ENCODE data around the gene PRKACA. TPM values are rescaled to one million over a fixed set of nuclear protein-coding genes. Genes with fewer than 3 reads are reported as not detected.

Gene PRKACA
- polyA plus RNA-seq, 3 donors from 2014 or later, result 0.64 to 1.7 (median 1.4) TPM

DNA sequence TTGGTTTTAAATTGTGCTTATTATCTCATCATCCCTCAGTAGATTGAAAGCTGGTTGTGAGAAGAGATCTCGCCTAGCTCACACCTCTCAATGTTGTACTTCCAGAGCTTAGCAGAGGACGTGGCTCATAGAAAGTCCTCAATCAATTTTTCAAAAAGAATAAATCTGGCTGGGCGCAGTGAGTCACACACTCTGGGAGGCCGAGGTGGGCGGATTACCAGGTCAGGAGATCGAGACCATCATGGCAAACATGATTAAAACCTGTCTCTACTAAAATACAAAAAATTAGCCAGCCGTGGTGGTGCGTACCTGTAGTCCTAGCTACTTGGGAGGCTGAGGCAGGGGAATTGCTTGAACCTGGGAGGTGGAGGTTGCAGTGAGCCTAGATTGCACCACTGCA, 23.5 kb upstream of the PRKACA start:
- peak overlapping the region in 1 of 6 donors; percentile 8 for H3K27ac Mint-ChIP-seq
- peaks cover 0 to 11% (median 4%) of the 10 kb centered on the region in 3 donors for H3K27me3 Mint-ChIP-seq (ENCODE audit: low read depth in 3 of 3)
- no peak for DNase-seq
- peaks cover 0 to 4% (median 0%) of the 10 kb centered on the region in 3 donors for H3K36me3 Mint-ChIP-seq
- no peaks in the 10 kb centered on the region for H3K9me3 Mint-ChIP-seq
- H3K4me3 Mint-ChIP-seq, result no peak overlapping the region
- peaks cover 17 to 29% of the 10 kb centered on the region in 2 donors for H3K4me1 Mint-ChIP-seq

GRCh38 chr19:14139944-14140343, 22.4 kb upstream of the PRKACA start:
- H3K4me3 Mint-ChIP-seq, result peak overlapping the region in 3 of 5 donors; percentile 4 to 55 (median 34)
- peaks cover 21 to 29% of the 10 kb centered on the region in 2 donors for H3K4me1 Mint-ChIP-seq

GRCh38 chr19:14138576-14139265, 21.2 kb upstream of the PRKACA start:
- peaks cover 24 to 36% of the 10 kb centered on the region in 2 donors for H3K4me1 Mint-ChIP-seq
- peak overlapping the region; percentile 14 to 89 (median 71) for H3K27ac Mint-ChIP-seq
- H3K27me3 Mint-ChIP-seq (ENCODE audit: low read depth in 3 of 3), result peaks cover 2 to 13% (median 4%) of the 10 kb centered on the region in 3 donors
- H3K36me3 Mint-ChIP-seq, result peaks cover 0 to 4% (median 0%) of the 10 kb centered on the region in 3 donors
- peak overlapping the region; percentile 59 to 85 (median 75) for H3K4me3 Mint-ChIP-seq
- no peaks in the 10 kb centered on the region for H3K9me3 Mint-ChIP-seq
- no peak for DNase-seq

More at GRCh38 chr19:14139944-14140343, 22.4 kb upstream of the PRKACA start:
- H3K36me3 Mint-ChIP-seq, result peaks cover 0 to 4% (median 0%) of the 10 kb centered on the region in 3 donors
- no peak for DNase-seq
- H3K27me3 Mint-ChIP-seq (ENCODE audit: low read depth in 3 of 3), result peaks cover 2 to 9% (median 4%) of the 10 kb centered on the region in 3 donors
- H3K9me3 Mint-ChIP-seq, result no peaks in the 10 kb centered on the region
- H3K27ac Mint-ChIP-seq, result peak overlapping the region in 5 of 6 donors; percentile 26 to 75 (median 63)

GRCh38 chr19:14136509-14137281, 19.1 kb upstream of the PRKACA start, which contains the start of gene ASF1B:
ASF1B (minus strand) TSS chr19:14136589; CDS start chr19:14136456, 133 bp downstream.
- no peaks in the 10 kb centered on the region for H3K9me3 Mint-ChIP-seq
- H3K27me3 Mint-ChIP-seq (ENCODE audit: low read depth in 3 of 3), result peaks cover 2 to 13% (median 4%) of the 10 kb centered on the region in 3 donors
- H3K36me3 Mint-ChIP-seq, result peaks cover 0 to 4% (median 0%) of the 10 kb centered on the region in 3 donors
- peak; percentile 98 to 99 (median 99) for DNase-seq
- H3K4me3 Mint-ChIP-seq, result peak within 1 kb of the TSS; percentile 85 to 96 (median 87)
- H3K4me1 Mint-ChIP-seq, result peaks cover 19 to 24% of the 10 kb centered on the region in 2 donors
- H3K27ac Mint-ChIP-seq, result peak within 1 kb of the TSS; percentile 88 to 99 (median 92)

GRCh38 chr19:14135985-14136508, 18.5 kb upstream of the PRKACA start:
- DNase-seq, result no peak
- no peaks in the 10 kb centered on the region for H3K9me3 Mint-ChIP-seq
- peaks cover 0 to 4% (median 0%) of the 10 kb centered on the region in 3 donors for H3K36me3 Mint-ChIP-seq
- peaks cover 19 to 24% of the 10 kb centered on the region in 2 donors for H3K4me1 Mint-ChIP-seq
- H3K27ac Mint-ChIP-seq, result peak overlapping the region in 4 of 6 donors; percentile 53 to 79 (median 62)
- H3K4me3 Mint-ChIP-seq, result peak overlapping the region; percentile 85 to 96 (median 87)
- peaks cover 2 to 13% (median 4%) of the 10 kb centered on the region in 3 donors for H3K27me3 Mint-ChIP-seq (ENCODE audit: low read depth in 3 of 3)

- no peaks in the 10 kb centered on the region for H3K9me3 Mint-ChIP-seq
- peak overlapping the region in 4 of 6 donors; percentile 18 to 79 (median 40) for H3K27ac Mint-ChIP-seq
- peaks cover 0 to 4% (median 0%) of the 10 kb centered on the region in 3 donors for H3K36me3 Mint-ChIP-seq
- H3K4me3 Mint-ChIP-seq, result peak overlapping the region; percentile 67 to 87 (median 78)
- no peak for DNase-seq
- peaks cover 2 to 13% (median 4%) of the 10 kb centered on the region in 3 donors for H3K27me3 Mint-ChIP-seq (ENCODE audit: low read depth in 3 of 3)
- peaks cover 19 to 24% of the 10 kb centered on the region in 2 donors for H3K4me1 Mint-ChIP-seq
Observed at GRCh38 chr19:14135355-14135754, 17.8 kb upstream of the PRKACA start.

GRCh38 chr19:14127929-14128509, 10.5 kb upstream of the PRKACA start:
- Mint-ChIP-seq H3K27me3 (ENCODE audit: low read depth in 3 of 3) (peaks cover 0 to 3% (median 0%) of the 10 kb centered on the region in 3 donors), H3K4me3 (no peak overlapping the region), H3K36me3 (no peaks in the 10 kb centered on the region), H3K27ac (no peak overlapping the region), H3K9me3 (no peaks in the 10 kb centered on the region), H3K4me1 (peaks cover 0 to 5% of the 10 kb centered on the region in 2 donors)
- DNase-seq, result no peak

DNA sequence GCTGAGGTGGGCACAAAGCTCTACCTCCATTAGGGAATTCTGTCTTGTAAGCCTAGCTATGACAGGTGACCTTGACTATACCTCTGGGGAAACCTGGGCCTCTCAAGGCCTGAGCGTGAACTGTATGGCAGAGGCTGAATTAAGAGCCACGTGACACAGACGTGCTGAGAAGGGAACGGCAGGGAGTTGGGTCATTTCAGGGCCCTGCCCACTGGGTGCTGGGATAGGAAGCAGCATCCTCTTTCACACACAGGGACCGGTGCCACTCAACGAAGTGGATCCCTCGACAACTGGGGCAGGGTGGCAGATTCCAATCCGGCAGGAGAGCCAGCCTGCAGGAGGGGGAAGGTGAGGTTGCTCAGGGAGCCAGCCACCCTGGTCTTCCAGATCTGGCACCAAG, 9.6 kb upstream of the PRKACA start:
- H3K9me3 Mint-ChIP-seq, result no peaks in the 10 kb centered on the region
- no peak for DNase-seq
- no peaks in the 10 kb centered on the region for H3K36me3 Mint-ChIP-seq
- H3K4me1 Mint-ChIP-seq, result peaks cover 0 to 5% of the 10 kb centered on the region in 2 donors
- no peak overlapping the region for H3K4me3 Mint-ChIP-seq
- H3K27ac Mint-ChIP-seq, result no peak overlapping the region
- H3K27me3 Mint-ChIP-seq (ENCODE audit: low read depth in 3 of 3), result peaks cover 0 to 3% (median 0%) of the 10 kb centered on the region in 3 donors

- H3K4me3 Mint-ChIP-seq, result no peak overlapping the region
- H3K27ac Mint-ChIP-seq, result peak overlapping the region in 1 of 6 donors; percentile 61
- H3K9me3 Mint-ChIP-seq, result no peaks in the 10 kb centered on the region
- DNase-seq, result no peak
- H3K27me3 Mint-ChIP-seq (ENCODE audit: low read depth in 3 of 3), result peaks cover 3 to 6% (median 3%) of the 10 kb centered on the region in 3 donors
- H3K4me1 Mint-ChIP-seq, result peaks cover 12 to 13% of the 10 kb centered on the region in 2 donors
- H3K36me3 Mint-ChIP-seq, result no peaks in the 10 kb centered on the region
Observed at GRCh38 chr19:14122924-14123323, 5.4 kb upstream of the PRKACA start.

DNA sequence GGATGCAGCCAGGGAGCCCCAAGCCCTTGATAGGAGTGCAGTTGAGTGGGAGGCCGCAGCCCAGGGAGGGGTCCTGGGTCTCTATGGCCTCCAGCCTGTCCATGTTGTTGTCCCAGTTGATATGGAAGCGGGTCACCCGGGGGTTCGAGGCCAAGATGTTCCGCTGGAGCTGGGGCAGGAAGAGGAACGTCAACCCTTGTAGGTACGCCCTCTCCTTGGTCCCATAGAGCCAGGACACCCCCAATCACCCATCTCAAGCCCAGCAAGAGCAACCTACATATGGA, 2.9 kb upstream of the PRKACA start:
- Mint-ChIP-seq H3K4me1 (peaks cover 26 to 28% of the 10 kb centered on the region in 2 donors), H3K27me3 (ENCODE audit: low read depth in 3 of 3) (peaks cover 5 to 9% (median 8%) of the 10 kb centered on the region in 3 donors), H3K9me3 (peaks cover 0 to 1% (median 0%) of the 10 kb centered on the region in 6 donors), H3K36me3 (no peaks in the 10 kb centered on the region), H3K4me3 (no peak overlapping the region), H3K27ac (peak overlapping the region in 1 of 6 donors; percentile 66)
- DNase-seq, result no peak

DNA sequence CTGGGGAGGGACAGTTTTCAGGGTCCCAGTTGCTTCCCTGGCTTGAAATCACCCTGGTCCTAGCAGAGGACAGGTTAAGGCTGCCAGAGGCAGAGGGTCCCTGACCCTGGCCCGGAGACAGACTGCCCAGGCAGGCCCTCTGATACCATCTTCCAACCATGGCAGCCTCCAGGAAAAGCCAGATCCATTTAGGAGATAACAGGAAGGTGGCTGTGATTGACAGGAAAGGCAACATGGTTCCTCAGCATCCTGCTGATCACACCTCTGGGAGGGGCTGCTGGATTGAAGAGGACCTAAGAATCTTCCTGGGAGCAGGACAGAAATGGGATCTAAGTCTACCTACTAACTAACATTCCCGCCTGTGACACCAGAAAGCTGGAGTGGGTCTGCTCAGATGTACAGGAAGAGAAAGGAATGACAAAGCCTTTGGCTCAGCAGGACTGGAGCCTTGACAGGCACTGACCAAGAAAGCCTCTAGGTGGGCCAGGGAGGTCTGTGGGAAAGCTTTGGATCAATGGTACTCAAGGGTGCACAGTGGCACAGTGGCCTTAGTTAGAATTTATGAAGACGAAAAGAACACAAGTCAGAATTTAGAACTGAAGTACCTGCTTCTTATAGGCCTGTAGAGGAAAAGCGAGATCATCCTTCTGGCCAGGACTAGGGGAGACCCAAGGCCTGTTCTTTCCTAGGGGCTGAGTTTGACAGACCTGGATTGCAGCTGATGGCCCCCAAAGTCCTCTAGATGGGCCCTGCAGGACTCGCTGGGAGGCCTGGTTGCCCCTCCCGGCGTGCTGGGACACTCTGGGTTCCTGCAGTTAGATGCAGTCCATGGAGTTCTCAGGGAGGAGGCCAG, 2.3 kb upstream of the PRKACA start:
- Mint-ChIP-seq H3K4me1 (peaks cover 28 to 29% of the 10 kb centered on the region in 2 donors), H3K27me3 (ENCODE audit: low read depth in 3 of 3) (peaks cover 5 to 9% (median 8%) of the 10 kb centered on the region in 3 donors), H3K27ac (peak overlapping the region in 4 of 6 donors; percentile 60 to 100 (median 100)), H3K36me3 (no peaks in the 10 kb centered on the region), H3K4me3 (no peak overlapping the region), H3K9me3 (peaks cover 0 to 1% (median 0%) of the 10 kb centered on the region in 6 donors)
- no peak for DNase-seq

DNA sequence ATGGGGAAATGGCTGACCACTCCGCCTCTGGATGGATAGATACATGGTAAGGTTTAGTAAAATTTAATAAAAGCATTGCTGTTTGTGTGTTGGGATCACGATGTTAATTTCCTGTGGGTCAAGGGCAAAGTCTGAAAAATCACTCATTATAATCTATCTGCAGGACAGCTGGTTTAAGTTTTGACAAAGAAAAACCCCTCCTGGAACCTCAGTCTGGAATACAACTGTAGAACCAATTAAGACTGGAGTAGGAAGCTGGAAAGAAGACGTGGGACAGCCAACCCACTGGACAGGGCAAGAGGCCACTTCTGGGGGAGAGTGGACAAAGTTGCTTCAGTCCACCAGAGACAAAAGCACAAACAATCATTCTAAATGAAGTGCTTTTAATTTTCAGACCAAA, 1.6 kb upstream of the PRKACA start:
- no peak for DNase-seq

More for the DNA sequence above, 1.6 kb upstream of the PRKACA start:
- Mint-ChIP-seq H3K4me3 (peak overlapping the region; percentile 93 to 98 (median 95)), H3K9me3 (peaks cover 0 to 1% (median 0%) of the 10 kb centered on the region in 6 donors), H3K36me3 (no peaks in the 10 kb centered on the region), H3K27me3 (ENCODE audit: low read depth in 3 of 3) (peaks cover 5 to 9% (median 7%) of the 10 kb centered on the region in 3 donors), H3K4me1 (peaks cover 29% of the 10 kb centered on the region in 2 donors), H3K27ac (peak overlapping the region; percentile 97 to 100 (median 100))

Measured in immature natural killer cell (primary cell).